SK-N-MC (cell line): Measurements from ENCODE around the gene AVEN.

ENCODE experiments used
- EZH2 ChIP-seq: fragments of 200-600 bp; sonication (generic); IDR thresholded peaks from one replicate; pipeline ENCODE4 v1.6.1; 2017; ENCODE audit warnings: antibody characterized with exemption
- POLR2AphosphoS5 ChIP-seq: IDR thresholded peaks from 2 replicates; pipeline ENCODE4 v1.6.1; 2012; ENCODE audit warnings: mild to moderate bottlenecking, low read depth, low read length, borderline replicate concordance

GRCh38 chr15:33910741-33911140 is 128.3 kb downstream of the AVEN start:
- TF ChIP-seq EZH2 (no peak), POLR2AphosphoS5 (no peak)
